HG02763 (cell line): ENCODE data around the gene FNDC3B.

Experiments used
- ATAC-seq: cut with Tn5 transposase; IDR thresholded peaks from one replicate; pipeline ENCODE4 v1.9.1; 2021; ENCODE audit warnings: mild to moderate bottlenecking, moderate library complexity; ENCODE audit not compliant: unreplicated experiment

Gene FNDC3B

GRCh38 chr3:172376402-172376801, 337.0 kb downstream of the FNDC3B start:
- ATAC-seq, result no peak

- ATAC-seq, result no peak
Measured at GRCh38 chr3:172376881-172377280, 337.5 kb downstream of the FNDC3B start.

- ATAC-seq, result no peak
Measured at GRCh38 chr3:172378439-172378838, 339.1 kb downstream of the FNDC3B start.

- no peak for ATAC-seq
Measured at GRCh38 chr3:172379372-172379771, 340.0 kb downstream of the FNDC3B start.

GRCh38 chr3:172380632-172381031, 341.3 kb downstream of the FNDC3B start:
- ATAC-seq, result no peak

GRCh38 chr3:172383306-172383796, 344.0 kb downstream of the FNDC3B start:
- ATAC-seq, result no peak

- no peak for ATAC-seq
Measured at GRCh38 chr3:172384836-172385235, 345.5 kb downstream of the FNDC3B start.

GRCh38 chr3:172387728-172388127, 348.4 kb downstream of the FNDC3B start:
- no peak for ATAC-seq

- no peak for ATAC-seq
Measured at GRCh38 chr3:172388412-172389078, 349.2 kb downstream of the FNDC3B start.

- no peak for ATAC-seq
Measured at GRCh38 chr3:172390792-172391191, 351.4 kb downstream of the FNDC3B start.

GRCh38 chr3:172391592-172392302, 352.4 kb downstream of the FNDC3B start:
- ATAC-seq, result no peak

GRCh38 chr3:172394692-172395091, 355.3 kb downstream of the FNDC3B start:
- ATAC-seq, result no peak

GRCh38 chr3:172396400-172396799, 357.0 kb downstream of the FNDC3B start:
- no peak for ATAC-seq

- ATAC-seq, result no peak
Measured at GRCh38 chr3:172397716-172398405, 358.5 kb downstream of the FNDC3B start.

- no peak for ATAC-seq
Measured at GRCh38 chr3:172398484-172398883, 359.1 kb downstream of the FNDC3B start.

GRCh38 chr3:172402090-172402489, 362.7 kb downstream of the FNDC3B start:
- ATAC-seq, result no peak

GRCh38 chr3:172402892-172403643, 363.7 kb downstream of the FNDC3B start:
- ATAC-seq, result no peak

GRCh38 chr3:172404237-172404962, 365.0 kb downstream of the FNDC3B start:
- ATAC-seq, result no peak

- no peak for ATAC-seq
Measured at GRCh38 chr3:172405914-172406313, 366.5 kb downstream of the FNDC3B start.

GRCh38 chr3:172407872-172408271, 368.5 kb downstream of the FNDC3B start:
- no peak for ATAC-seq
